Measurements from ENCODE around the gene HINT3.
"Not testable (repeated sequence)": the region's sequence is repeated elsewhere in the genome, so short reads cannot be mapped to it uniquely, and the experiment has no call there.

Gene HINT3

GRCh38 chr6:125931733-125932450 is 24.7 kb upstream of the HINT3 start:
- TF ChIP-seq EZH2phosphoT487 (IDR thresholded peaks at IDR 0.05; ENCODE audit: borderline replicate concordance): no peak
- TF ChIP-seq CTCF (conservative IDR thresholded peaks at IDR 0.05; ENCODE audit: low read length): no peak
- Histone ChIP-seq H3K4me2 (ENCODE audit: low read depth, low read length, poor library complexity, severe bottlenecking) (no peak overlapping the region), H4K20me1 (ENCODE audit: insufficient read depth, low read length, poor library complexity, severe bottlenecking) (no peaks in the 10 kb centered on the region), H3F3A (ENCODE audit: low read depth) (no peaks in the 10 kb centered on the region), H3K79me2 (ENCODE audit: insufficient read depth, low read length) (no peaks in the 10 kb centered on the region), H2AFZ (ENCODE audit: low read length) (no peak overlapping the region), H3K4me1 (ENCODE audit: insufficient read depth, low read length, poor library complexity, severe bottlenecking) (no peaks in the 10 kb centered on the region), H3K9ac (ENCODE audit: low read depth, low read length, poor library complexity, severe bottlenecking) (no peak overlapping the region), H3K9me3 (ENCODE audit: insufficient read depth, low read depth, low read length) (no peaks in the 10 kb centered on the region; the same call in 1 of the 2 replicates), H3K27me3 (ENCODE audit: insufficient read depth, low read length, poor library complexity, severe bottlenecking) (no peaks in the 10 kb centered on the region), H3K4me3 (ENCODE audit: low read length, poor library complexity, severe bottlenecking) (no peak overlapping the region), H3K9me2 (replicated peaks; ENCODE audit: low read depth, low read length) (no peaks in the 10 kb centered on the region), H3K36me3 (ENCODE audit: insufficient read depth, low read length) (peaks cover 25% of the 10 kb centered on the region; the same call in 1 of the 2 replicates)

GRCh38 chr6:125932451-125932795 is 24.1 kb upstream of the HINT3 start:
- no peaks in the 10 kb centered on the region; the same call in 1 of the 2 replicates for H3K9me3 ChIP-seq (ENCODE audit: insufficient read depth, low read depth, low read length)
- H3K4me3 ChIP-seq (ENCODE audit: low read length, poor library complexity, severe bottlenecking): no peak overlapping the region
- H3K4me1 ChIP-seq (ENCODE audit: insufficient read depth, low read length, poor library complexity, severe bottlenecking): no peaks in the 10 kb centered on the region
- H4K20me1 ChIP-seq (ENCODE audit: insufficient read depth, low read length, poor library complexity, severe bottlenecking): no peaks in the 10 kb centered on the region
- TF ChIP-seq EZH2phosphoT487 (IDR thresholded peaks at IDR 0.05; ENCODE audit: borderline replicate concordance) (no peak), CTCF (conservative IDR thresholded peaks at IDR 0.05; ENCODE audit: low read length) (no peak)
- no peaks in the 10 kb centered on the region for H3K9me2 ChIP-seq (replicated peaks; ENCODE audit: low read depth, low read length)
- no peaks in the 10 kb centered on the region for H3F3A ChIP-seq (ENCODE audit: low read depth)
- no peak overlapping the region for H3K4me2 ChIP-seq (ENCODE audit: low read depth, low read length, poor library complexity, severe bottlenecking)
- no peak overlapping the region for H2AFZ ChIP-seq (ENCODE audit: low read length)
- H3K36me3 ChIP-seq (ENCODE audit: insufficient read depth, low read length): peaks cover 22% of the 10 kb centered on the region; the same call in 1 of the 2 replicates
- H3K9ac ChIP-seq (ENCODE audit: low read depth, low read length, poor library complexity, severe bottlenecking): no peak overlapping the region
- no peaks in the 10 kb centered on the region for H3K27me3 ChIP-seq (ENCODE audit: insufficient read depth, low read length, poor library complexity, severe bottlenecking)
- H3K79me2 ChIP-seq (ENCODE audit: insufficient read depth, low read length): no peaks in the 10 kb centered on the region

GRCh38 chr6:125935520-125935919 is 21.1 kb upstream of the HINT3 start:
- not testable (repeated sequence) for H3K79me2 ChIP-seq (ENCODE audit: insufficient read depth, low read length); H3K36me3 ChIP-seq (ENCODE audit: insufficient read depth, low read length); H3K4me1 ChIP-seq (ENCODE audit: insufficient read depth, low read length, poor library complexity, severe bottlenecking)

GRCh38 chr6:125939026-125939425 is 17.5 kb upstream of the HINT3 start:
- no peaks in the 10 kb centered on the region for H3F3A ChIP-seq (ENCODE audit: low read depth)
- no peak overlapping the region for H3K9ac ChIP-seq (ENCODE audit: low read depth, low read length, poor library complexity, severe bottlenecking)
- H3K4me3 ChIP-seq (ENCODE audit: low read length, poor library complexity, severe bottlenecking): no peak overlapping the region
- H3K27me3 ChIP-seq (ENCODE audit: insufficient read depth, low read length, poor library complexity, severe bottlenecking): no peaks in the 10 kb centered on the region
- H4K20me1 ChIP-seq (ENCODE audit: insufficient read depth, low read length, poor library complexity, severe bottlenecking): no peaks in the 10 kb centered on the region
- H3K36me3 ChIP-seq (ENCODE audit: insufficient read depth, low read length): no peaks in the 10 kb centered on the region
- no peaks in the 10 kb centered on the region for H3K79me2 ChIP-seq (ENCODE audit: insufficient read depth, low read length)
- H3K4me1 ChIP-seq (ENCODE audit: insufficient read depth, low read length, poor library complexity, severe bottlenecking): no peaks in the 10 kb centered on the region
- no peaks in the 10 kb centered on the region for H3K9me2 ChIP-seq (replicated peaks; ENCODE audit: low read depth, low read length)
- no peaks in the 10 kb centered on the region; the same call in 1 of the 2 replicates for H3K9me3 ChIP-seq (ENCODE audit: insufficient read depth, low read depth, low read length)
- TF ChIP-seq CTCF (conservative IDR thresholded peaks at IDR 0.05; ENCODE audit: low read length) (no peak), EZH2phosphoT487 (IDR thresholded peaks at IDR 0.05; ENCODE audit: borderline replicate concordance) (no peak)
- no peak overlapping the region for H3K4me2 ChIP-seq (ENCODE audit: low read depth, low read length, poor library complexity, severe bottlenecking)
- no peak overlapping the region for H2AFZ ChIP-seq (ENCODE audit: low read length)

More at GRCh38 chr6:125935520-125935919, 21.1 kb upstream of the HINT3 start:
- not testable (repeated sequence) for H3K9me3 ChIP-seq (ENCODE audit: insufficient read depth, low read depth, low read length); H3K4me3 ChIP-seq (ENCODE audit: low read length, poor library complexity, severe bottlenecking); H3K4me2 ChIP-seq (ENCODE audit: low read depth, low read length, poor library complexity, severe bottlenecking); H3K9ac ChIP-seq (ENCODE audit: low read depth, low read length, poor library complexity, severe bottlenecking); H3K27me3 ChIP-seq (ENCODE audit: insufficient read depth, low read length, poor library complexity, severe bottlenecking); H3K9me2 ChIP-seq (replicated peaks; ENCODE audit: low read depth, low read length); H4K20me1 ChIP-seq (ENCODE audit: insufficient read depth, low read length, poor library complexity, severe bottlenecking); H2AFZ ChIP-seq (ENCODE audit: low read length); H3F3A ChIP-seq (ENCODE audit: low read depth)
